Suprapubic skin (tissue), 4 donors: Measurements from ENCODE around the gene FAM217B. TPM values are rescaled to one million over a fixed set of nuclear protein-coding genes. Genes with fewer than 3 reads are reported as not detected.

ENCODE experiments used
- DNase-seq, 2 donors: peaks; one replicate each; pipeline ENCODE4 v3.0.0-alpha.2; 2019; ENCODE audit warnings: low spot score in 2 of 2
- H3K27ac ChIP-seq: fragments of 200-600 bp; sonication (generic); one replicate; pipeline ENCODE4 v1.5.1; 2019
- H3K27me3 ChIP-seq: fragments of 200-600 bp; sonication (generic); one replicate; pipeline ENCODE4 v1.5.1; 2019
- H3K36me3 ChIP-seq: fragments of 200-600 bp; sonication (generic); one replicate; pipeline ENCODE4 v1.5.1; 2019
- H3K4me1 ChIP-seq: fragments of 200-600 bp; sonication (generic); one replicate; pipeline ENCODE4 v1.5.1; 2019
- H3K4me3 ChIP-seq: fragments of 200-600 bp; sonication (generic); one replicate; pipeline ENCODE4 v1.5.1; 2019; ENCODE audit warnings: mild to moderate bottlenecking
- H3K9me3 ChIP-seq: fragments of 200-600 bp; sonication (generic); one replicate; pipeline ENCODE4 v1.5.1; 2019
- CTCF ChIP-seq, 2 donors: fragments of 200-600 bp in 1 of 2; fragments of 450-650 bp in 1 of 2; sonication (generic) in 1 of 2; IDR thresholded peaks; one replicate each; pipeline ENCODE4 v1.5.1; 2016 to 2019; ENCODE audit warnings: antibody characterized with exemption in 2 of 2, mild to moderate bottlenecking in 1 of 2, moderate library complexity in 1 of 2
- EP300 ChIP-seq: sonication (generic); formaldehyde crosslinking; IDR thresholded peaks from one replicate; pipeline ENCODE4 v1.6.1; 2017; ENCODE audit warnings: antibody characterized with exemption
- POLR2A ChIP-seq, 2 donors: fragments of 450-650 bp; IDR thresholded peaks; one replicate each; pipeline ENCODE4 v1.6.1; 2017; ENCODE audit warnings: antibody characterized with exemption in 2 of 2, mild to moderate bottlenecking in 2 of 2, moderate library complexity in 2 of 2
- POLR2AphosphoS5 ChIP-seq, 3 donors: sonication (generic); formaldehyde crosslinking; IDR thresholded peaks; one replicate each; pipeline ENCODE4 v1.6.1; 2017; ENCODE audit warnings: antibody characterized with exemption in 3 of 3
- WGBS: methylation state at CpG from one replicate; pipeline ENCODE4 v1.1.5; 2018; 5-methylcytosine and 5-hydroxymethylcytosine counted together
- total RNA-seq, 4 donors: library from RNA; depleted of rRNA; stranded (reverse); fragments of >200 nt; gene quantifications; one replicate each; pipeline ENCODE4 v1.1.0, GENCODE V29; 2016

The FAM217B gene
- total RNA-seq, 4 donors from 2014 or later, result 2.8 to 12.9 (median 6.0) TPM

GRCh38 chr20:59933849-59934585 lies 6.2 kb upstream of the FAM217B start:
- H3K36me3 ChIP-seq, result no peaks in the 10 kb centered on the region
- peaks cover 46% of the 10 kb centered on the region for H3K4me1 ChIP-seq
- peak; percentile 84 to 89 for DNase-seq
- H3K27ac ChIP-seq, result peak overlapping the region; percentile 34
- WGBS, result 7% methylated on average over 32 of the region's 59 CpGs
- H3K27me3 ChIP-seq, result no peaks in the 10 kb centered on the region
- TF ChIP-seq EP300, result no peak
- TF ChIP-seq CTCF (IDR thresholded peaks at IDR 0.05), result peak; percentile 86 to 98
- TF ChIP-seq POLR2AphosphoS5 (IDR thresholded peaks at IDR 0.05), result peak in 1 of 3 donors; percentile 4
- no peak for TF ChIP-seq POLR2A (IDR thresholded peaks at IDR 0.05)
- no peaks in the 10 kb centered on the region for H3K9me3 ChIP-seq
- H3K4me3 ChIP-seq, result peak overlapping the region; percentile 78

DNA sequence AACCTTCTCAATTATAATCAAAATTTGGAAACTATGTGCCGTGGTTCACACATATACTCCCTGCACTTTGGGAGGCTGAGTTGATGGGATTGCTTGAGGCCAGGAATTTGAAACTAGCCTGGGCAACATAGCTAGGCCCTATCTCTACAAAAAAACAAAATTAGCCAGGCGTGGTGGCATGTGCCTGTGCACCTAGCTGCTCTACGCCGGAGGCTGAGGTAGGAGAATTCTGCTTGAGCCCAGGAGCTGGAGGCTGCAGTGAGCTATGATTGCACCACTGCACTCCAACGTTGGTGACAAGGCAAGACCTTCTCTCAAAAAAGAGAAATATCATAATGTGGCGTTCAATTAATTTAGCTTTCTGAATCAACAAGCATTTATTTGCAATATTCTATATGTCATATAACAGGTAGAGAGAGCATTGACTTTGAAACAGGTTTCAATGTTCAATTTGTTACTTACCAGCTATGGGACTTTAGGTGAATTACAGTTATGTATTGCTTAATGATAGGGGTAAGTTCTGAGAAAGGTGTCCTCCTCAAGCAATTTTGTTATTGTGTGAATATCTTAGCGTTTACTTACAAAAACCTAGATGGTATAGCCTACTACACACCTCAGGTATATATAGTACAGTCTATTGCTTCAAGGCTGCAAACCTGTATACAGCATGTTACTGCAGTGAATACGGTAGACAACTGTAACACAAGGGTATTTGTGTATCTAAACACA lies 4.6 kb upstream of the FAM217B start:
- Histone ChIP-seq H3K27me3 (no peaks in the 10 kb centered on the region), H3K4me1 (peaks cover 51% of the 10 kb centered on the region), H3K9me3 (no peaks in the 10 kb centered on the region), H3K36me3 (no peaks in the 10 kb centered on the region), H3K27ac (no peak overlapping the region), H3K4me3 (no peak overlapping the region)
- TF ChIP-seq CTCF (IDR thresholded peaks at IDR 0.05) (no peak), POLR2AphosphoS5 (IDR thresholded peaks at IDR 0.05) (no peak), POLR2A (IDR thresholded peaks at IDR 0.05) (no peak), EP300 (no peak)
- DNase-seq, result no peak
- WGBS, result 79% methylated on average over 8 of the region's 8 CpGs

DNA sequence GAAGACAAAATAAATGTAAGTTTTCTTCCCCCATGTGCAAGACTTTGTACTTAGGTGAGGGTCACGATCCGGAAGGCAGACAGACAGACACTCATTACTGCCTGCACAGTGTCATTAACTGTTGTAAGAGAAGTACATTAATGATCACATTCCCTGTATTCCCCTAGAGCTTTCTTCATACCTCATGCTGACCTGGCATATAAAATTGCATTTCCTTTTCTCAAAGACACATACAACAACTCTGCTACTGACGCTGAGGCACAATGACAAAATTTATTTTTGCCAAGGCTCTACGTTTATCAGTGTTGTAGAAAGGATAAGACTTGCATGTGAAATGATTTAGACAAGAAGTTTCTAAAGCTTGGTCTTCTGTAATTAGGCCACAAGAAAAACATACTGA lies 3.8 kb upstream of the FAM217B start:
- no peak for DNase-seq
- no peak overlapping the region for H3K27ac ChIP-seq
- H3K9me3 ChIP-seq, result no peaks in the 10 kb centered on the region
- no peaks in the 10 kb centered on the region for H3K36me3 ChIP-seq
- 72% methylated on average over 4 of the region's 4 CpGs for WGBS
- H3K4me1 ChIP-seq, result peaks cover 58% of the 10 kb centered on the region
- TF ChIP-seq CTCF (IDR thresholded peaks at IDR 0.05), result no peak
- no peak for TF ChIP-seq POLR2A (IDR thresholded peaks at IDR 0.05)
- no peak for TF ChIP-seq EP300
- TF ChIP-seq POLR2AphosphoS5 (IDR thresholded peaks at IDR 0.05), result no peak
- H3K4me3 ChIP-seq, result no peak overlapping the region
- no peaks in the 10 kb centered on the region for H3K27me3 ChIP-seq

DNA sequence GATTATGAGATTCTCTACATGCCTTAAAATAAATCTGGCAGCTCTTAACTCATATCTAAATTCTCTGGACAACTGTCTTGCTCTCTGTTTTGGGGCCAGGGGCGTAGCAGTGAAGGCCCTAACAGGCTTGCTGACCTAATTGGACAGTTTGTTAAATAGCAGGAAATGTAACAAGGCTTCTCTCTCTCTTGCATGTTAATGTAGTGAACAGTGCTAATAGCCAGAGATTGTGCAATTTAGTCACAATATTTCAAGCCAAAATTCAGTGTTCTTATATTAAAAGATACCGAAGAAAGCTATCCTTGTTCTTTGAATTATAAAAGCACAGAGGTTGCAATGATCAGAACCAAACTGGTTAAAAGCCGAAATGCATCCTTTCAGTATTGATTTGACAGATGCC lies 3.0 kb upstream of the FAM217B start:
- H3K4me3 ChIP-seq, result no peak overlapping the region
- H3K27ac ChIP-seq, result no peak overlapping the region
- no peaks in the 10 kb centered on the region for H3K27me3 ChIP-seq
- no peak for DNase-seq
- H3K4me1 ChIP-seq, result peaks cover 65% of the 10 kb centered on the region
- H3K36me3 ChIP-seq, result no peaks in the 10 kb centered on the region
- WGBS, result 56% methylated on average over 3 of the region's 3 CpGs
- no peaks in the 10 kb centered on the region for H3K9me3 ChIP-seq
- TF ChIP-seq EP300 (no peak), POLR2AphosphoS5 (IDR thresholded peaks at IDR 0.05) (no peak), CTCF (IDR thresholded peaks at IDR 0.05) (no peak), POLR2A (IDR thresholded peaks at IDR 0.05) (no peak)

DNA sequence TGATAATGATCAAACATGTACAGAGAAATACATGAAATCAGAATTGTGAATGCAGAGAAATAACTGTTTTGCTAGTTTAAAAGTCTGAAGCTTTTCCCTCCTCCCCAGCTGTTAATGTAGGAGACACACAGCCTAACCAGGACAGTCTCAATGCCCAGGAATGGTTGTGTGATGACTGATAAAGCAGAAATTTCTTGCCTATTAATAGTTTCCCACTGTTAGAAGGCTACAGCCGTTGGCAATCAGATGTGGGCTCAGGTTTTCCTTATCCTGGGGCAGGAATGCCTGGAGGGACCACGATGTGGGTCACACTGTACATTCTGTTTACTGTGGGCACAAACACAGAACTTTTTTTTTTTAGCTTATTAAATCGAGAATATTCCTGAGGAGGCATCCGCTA lies 2.0 kb upstream of the FAM217B start:
- WGBS, result 62% methylated on average over 4 of the region's 4 CpGs
- Histone ChIP-seq H3K27ac (no peak overlapping the region), H3K9me3 (no peaks in the 10 kb centered on the region), H3K27me3 (no peaks in the 10 kb centered on the region), H3K36me3 (no peaks in the 10 kb centered on the region), H3K4me1 (peaks cover 66% of the 10 kb centered on the region), H3K4me3 (peak overlapping the region; percentile 82)
- no peak for TF ChIP-seq POLR2A (IDR thresholded peaks at IDR 0.05)
- no peak for TF ChIP-seq POLR2AphosphoS5 (IDR thresholded peaks at IDR 0.05)
- DNase-seq, result no peak
